Activated T-cell treated with anti-CD3 and anti-CD28 coated beads for 48 hours (primary cell): ENCODE data around the gene IFT22.
"Not testable (repeated sequence)": the region's sequence is repeated elsewhere in the genome, so short reads cannot be mapped to it uniquely, and the experiment has no call there.

Source experiments
- DNase-seq: peaks from one replicate; pipeline ENCODE4 v3.0.0-alpha.2; 2020; ENCODE audit warnings: low read depth

IFT22 gene

DNA sequence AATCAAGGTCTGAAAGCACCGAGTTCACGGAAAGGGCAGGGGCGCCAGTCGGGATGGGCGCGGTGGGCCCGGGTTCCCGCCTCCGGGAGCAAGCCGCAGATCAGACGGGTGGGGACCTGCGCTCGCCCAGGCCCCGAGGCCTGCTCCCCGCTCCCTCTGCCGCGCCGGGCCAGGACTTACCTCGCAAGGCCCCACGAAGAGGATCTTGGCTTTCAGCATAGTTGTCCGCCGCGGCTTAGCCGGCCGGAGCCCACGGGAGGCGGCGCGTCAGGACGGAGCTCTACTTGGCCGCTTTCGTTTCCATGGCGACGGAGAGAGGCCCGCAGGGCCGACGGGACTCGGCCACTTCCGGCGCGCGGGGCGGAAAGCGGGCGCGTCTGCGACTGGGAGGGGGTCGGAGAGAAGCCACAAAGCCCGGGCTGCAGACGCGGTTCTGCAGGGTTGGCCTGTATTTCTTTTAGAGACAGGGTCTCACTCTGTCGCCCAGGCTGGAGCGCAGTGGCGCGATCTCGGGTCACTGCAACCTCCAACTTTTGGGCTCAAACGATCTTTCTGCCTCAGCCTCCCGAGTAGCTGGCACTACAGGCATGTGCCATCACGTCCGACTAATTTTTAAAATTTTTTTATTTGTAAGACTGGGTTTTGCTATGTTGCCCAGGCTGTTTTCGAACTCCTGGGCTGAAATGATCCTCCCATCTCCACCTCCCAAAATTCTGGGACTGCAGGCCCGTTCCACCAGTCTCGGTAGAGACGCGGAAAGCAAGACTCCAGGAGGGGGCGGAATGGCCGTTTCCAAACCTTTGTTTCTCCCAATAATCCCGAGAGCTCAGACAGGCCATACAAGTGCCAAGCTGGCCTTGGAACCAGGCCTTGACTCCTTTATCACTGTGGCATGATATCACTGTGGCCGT is at the start of gene IFT22:
Gene IFT22 (minus strand): TSS at position 322 of the 911 bp plus-strand sequence. CDS start 103 bp downstream, at position 219.
- DNase-seq: peak; percentile 83

DNA sequence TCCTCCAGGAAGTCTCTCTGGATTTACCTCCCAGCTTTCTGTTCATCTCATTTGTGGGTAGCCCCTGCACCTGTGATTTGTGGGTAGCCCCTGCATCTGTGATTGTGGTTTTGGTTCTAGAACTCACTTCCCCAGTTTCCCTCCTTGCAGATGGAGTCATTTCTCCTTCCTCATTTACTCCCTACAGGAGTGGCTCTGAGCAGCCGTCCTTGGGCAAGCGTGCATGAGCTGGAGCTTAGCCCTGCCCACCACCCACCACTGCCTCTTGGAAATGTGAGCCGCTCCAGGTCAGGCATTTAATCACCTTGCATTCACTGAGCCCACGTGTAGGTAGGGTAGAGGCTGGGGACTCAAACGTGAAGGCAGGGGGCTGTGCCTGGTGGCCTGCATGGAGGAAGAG is 49.2 kb upstream of the IFT22 start:
- DNase-seq: no peak

DNA sequence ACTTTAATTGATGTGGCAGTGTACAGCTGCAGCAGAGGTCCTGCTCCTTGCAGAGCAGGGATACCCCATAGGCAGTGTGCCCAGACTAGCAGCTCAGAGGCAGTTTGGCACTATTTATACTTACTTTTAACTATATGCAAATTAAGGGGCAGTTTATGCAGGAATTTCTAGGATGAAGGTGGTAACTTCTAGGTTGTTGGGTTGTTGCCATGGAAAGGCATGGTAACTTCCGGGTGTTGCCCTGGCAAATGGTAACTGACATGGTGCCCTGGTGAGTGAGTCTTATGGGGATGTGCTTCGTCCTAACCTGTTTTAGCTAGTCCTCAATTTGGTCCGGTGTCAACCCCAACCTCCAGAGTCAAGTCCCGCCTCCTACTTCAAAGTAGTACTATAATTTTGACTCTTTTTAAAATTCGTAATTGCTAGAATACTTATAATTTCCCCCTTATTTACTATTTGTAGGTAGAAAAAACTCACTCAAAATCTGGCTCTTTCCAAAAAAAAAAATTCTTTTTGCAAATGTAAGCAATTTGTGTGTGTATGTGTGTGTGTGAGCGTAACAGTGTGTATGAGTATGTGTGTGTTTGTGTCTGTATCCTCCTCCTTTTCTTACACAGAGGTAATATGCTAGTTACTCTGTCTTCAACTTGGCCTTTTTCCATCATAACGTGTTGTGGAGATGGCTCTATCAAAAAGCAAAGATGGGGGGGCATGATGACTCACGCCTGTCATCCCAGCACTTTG is 47.0 kb upstream of the IFT22 start:
- DNase-seq: no peak

DNA sequence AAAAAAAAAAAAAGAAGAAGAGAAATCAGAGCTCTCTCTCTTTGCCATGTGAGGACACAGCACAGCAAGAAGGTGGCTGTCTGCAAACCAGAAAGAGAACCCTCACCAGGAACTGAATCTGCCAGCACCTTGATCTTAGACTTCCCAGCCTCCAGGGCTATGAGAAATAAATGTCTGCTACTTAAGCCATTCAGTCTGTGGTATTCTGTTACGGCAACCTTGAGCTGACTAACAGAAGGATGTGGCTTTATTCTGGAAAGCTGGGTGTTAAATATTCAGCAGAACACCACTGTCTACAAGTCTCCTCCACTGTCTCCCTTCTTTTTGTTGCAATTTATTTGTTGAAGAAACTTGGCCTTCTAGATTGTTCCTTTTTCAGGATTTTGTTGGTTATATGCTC is 46.1 kb upstream of the IFT22 start:
- no peak for DNase-seq

DNA sequence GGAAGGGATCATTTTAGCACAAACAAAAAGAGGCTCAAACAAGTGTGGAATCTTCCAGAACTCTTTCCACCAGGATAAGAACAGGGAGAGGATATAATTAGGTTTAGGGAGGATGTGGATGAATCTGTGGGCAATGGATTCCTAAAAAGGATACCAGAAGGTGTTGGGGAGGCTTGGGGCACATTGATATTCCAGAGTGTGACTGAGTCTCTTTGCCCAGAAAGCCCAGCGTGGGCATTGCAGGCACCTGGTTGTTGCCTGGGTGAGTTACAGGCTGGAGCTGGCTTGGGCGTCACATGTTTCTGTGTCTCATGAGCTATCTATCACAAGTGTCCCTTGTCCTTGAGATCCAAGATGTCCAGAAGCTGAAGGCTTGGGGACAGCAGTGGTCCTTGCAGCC is 44.3 kb upstream of the IFT22 start:
- DNase-seq: no peak

DNA sequence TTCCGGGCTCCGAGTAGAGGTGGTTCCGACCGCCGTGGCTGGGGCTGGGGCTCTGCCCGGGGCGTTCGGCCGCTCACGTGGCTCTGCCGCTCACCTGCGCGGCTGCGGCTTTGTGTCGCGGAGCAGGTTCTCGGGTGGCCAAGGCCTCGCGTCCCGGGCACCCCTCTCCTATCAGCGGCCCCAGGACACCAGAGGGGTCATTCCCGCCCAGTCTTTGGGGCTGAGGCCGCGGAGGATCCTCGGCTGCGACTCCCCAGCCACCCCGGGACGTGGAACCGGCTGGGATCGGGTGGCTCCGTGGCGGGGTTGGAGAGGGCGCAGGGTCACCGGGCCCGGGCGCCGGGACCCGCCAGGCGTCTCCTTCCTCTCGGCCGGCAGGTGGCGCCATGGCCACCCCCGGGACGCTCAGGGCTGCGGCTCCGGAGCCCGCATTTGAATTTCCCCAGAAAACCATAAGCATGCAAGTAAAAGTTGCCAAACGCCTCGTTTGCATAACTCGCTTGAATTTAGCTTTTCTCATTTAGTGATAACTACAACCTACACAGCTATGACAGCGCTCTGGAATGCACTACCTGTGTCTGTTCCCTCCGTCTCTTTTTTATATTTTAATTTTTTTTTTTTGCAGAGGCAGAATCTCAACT is 42.2 kb upstream of the IFT22 start:
- peak; percentile 69 for DNase-seq

DNA sequence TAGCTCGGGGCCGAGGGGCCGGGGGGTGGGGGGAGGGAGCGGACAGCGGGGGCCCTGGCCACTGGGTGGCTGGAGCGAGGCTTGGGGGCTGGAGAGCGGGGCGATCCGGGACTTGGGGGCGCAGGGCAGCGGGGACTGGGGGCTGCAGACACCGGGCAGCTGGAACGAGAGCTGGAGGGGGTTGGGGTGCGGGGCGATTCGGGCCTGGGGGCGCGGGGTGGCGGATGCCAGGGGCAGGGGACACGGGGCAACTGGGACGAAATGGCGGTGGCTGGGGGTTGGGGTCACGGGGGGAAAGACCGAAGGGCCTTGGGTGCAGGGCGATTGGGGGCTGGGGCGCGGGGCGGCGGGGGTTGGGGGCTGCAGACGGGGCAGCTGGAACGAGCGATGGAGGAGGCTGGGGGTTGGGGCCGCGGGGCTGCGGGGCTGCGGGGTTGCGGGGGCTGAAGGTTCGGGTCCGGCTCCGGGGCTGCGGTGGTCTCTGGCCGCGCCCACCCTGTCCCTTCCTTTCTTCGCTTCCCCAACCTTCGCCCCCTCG is 41.7 kb upstream of the IFT22 start:
- DNase-seq: no peak

DNA sequence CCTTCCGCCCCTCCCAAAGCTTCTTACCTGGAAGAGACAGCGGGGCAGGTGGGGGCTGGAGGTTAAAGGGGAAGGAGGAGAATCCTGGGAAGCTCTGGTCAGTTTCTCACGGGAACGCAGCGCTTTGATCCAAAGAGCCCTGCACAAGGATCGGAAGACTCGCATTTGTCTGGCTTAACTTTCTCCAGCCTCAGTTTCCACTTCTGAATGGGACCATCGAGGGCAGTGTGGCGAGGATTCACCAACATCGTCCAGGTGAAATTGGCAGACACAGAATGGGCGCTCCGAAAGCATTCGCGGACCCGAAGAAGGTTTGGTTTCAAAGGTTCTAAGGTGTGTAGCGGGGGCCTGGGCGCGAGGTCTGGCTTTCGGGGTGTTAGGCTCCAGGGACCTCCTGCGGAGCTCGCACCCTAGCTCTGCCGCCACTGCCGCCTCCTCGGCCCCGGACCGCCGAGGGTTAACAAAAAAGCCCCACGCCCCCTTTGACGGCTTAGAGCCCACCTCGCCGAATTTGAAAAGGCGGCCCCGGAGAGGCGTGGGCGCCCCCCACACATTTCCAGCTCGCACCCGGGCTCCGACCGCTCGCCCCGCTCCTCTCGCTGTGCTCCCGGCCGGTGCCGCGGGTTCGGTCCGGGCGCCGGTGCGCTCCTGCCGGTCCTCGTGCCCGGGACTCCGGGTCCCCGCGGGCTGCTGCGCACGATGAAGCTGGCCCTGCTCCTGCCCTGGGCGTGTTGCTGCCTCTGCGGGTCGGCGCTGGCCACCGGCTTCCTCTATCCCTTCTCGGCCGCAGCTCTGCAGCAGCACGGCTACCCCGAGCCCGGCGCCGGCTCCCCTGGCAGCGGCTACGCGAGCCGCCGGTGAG is 41.0 kb upstream of the IFT22 start, which contains the start of gene COL26A1:
Gene COL26A1 (plus strand): TSS at position 542 of the 862 bp plus-strand sequence. CDS start 158 bp downstream, at position 700.
- no peak for DNase-seq

DNA sequence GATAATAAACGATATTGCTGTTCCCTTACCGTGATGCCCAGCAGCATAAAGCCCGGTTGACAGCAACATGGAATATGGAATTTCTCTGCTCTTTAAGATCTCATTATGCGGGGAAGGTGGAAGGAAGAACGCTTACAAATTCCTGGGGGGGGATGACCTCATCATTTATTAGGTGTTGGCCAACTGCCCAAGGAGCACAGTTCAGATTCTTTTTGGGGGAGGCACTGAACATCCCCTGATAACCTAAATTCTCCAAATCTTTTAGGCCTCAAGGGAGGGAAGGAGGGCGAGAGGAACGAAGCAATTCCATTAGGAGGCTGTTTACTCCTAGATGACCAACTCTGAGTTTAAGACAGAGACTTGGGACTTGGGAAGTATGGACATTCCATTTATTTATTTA is 35.8 kb upstream of the IFT22 start:
- no peak for DNase-seq

DNA sequence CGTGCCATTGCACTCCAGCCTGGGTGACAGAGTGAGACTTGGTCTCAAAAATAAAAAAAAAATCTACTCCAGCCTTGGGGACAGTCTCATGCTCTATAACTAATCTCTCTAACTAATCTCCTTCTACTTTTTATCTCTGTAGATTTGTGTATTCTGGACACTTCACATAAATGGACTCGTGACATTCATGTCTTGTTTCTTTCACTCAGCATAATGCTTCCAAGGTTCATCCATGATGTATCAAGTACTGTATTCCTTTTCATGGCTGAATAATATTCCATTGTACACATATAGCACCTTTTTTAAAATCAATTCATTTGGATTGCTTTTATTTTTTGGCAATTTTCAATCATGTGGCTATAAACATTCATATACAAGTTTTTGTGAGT is 31.3 kb upstream of the IFT22 start:
- no peak for DNase-seq

DNA sequence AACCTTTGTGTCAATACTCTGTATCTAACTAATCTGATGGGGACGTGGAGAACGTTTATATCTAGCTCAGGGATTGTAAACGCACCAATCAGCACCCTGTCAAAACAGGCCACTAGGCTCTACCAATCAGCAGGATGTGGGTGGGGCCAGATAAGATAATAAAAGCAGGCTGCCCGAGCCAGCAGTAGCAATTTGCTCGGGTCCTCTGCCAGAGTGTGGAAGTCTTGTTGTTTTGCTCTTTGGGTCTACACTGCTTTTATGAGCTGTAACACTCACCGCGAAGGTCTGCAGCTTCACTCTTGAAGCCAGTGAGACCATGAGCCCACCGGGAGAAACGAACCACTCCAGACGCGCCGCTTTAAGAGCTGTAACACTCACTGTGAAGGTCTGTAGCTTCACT is 27.7 kb upstream of the IFT22 start:
- DNase-seq: not testable (repeated sequence)

DNA sequence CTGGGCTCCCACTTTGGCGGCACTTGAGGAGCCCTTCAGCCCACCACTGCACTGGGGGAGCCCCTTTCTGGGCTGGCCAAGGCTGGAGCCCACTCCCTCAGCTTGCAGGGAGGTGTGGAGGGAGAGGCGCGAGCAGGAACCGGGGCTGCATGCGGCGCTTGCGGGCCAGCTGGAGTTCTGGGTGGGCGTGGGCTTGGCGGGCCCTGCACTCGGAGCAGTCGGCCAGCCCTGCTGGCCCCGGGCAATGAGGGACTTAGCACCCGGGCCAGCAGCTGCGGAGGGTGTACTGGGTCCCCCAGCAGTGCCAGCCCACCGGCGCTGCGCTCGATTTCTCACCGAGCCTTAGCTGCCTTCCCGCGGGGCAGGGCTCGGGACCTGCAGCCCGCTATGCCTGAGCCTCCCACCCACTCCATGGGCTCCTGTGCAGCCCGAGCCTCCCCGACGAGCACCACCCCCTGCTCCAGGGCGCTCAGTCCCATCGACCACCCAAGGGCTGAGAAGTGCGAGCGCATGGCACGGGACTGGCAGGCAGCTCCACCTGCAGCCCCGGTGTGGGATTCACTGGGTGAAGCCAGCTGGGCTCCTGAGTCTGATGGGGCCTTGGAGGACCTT is 26.9 kb upstream of the IFT22 start:
- DNase-seq: not testable (repeated sequence)

DNA sequence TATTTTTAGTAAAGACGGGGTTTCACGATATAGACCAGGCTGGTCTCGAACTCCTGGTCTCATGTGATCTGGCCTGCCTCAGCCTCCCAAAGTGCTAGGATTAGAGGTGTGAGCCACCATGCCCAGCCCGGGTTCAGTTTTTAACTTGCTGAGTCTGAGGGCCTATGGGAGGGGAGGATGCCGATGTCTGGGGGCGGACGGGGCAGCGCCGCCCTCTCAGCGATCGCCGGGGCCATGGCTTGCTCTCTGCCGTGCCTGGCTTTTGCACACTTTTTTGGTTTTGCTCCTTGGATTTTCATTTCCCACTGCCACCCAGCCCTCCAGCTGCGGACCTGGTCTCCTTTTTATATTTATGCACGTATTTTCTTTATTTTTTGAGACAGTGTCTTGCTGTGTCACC is 25.9 kb upstream of the IFT22 start:
- DNase-seq: no peak

DNA sequence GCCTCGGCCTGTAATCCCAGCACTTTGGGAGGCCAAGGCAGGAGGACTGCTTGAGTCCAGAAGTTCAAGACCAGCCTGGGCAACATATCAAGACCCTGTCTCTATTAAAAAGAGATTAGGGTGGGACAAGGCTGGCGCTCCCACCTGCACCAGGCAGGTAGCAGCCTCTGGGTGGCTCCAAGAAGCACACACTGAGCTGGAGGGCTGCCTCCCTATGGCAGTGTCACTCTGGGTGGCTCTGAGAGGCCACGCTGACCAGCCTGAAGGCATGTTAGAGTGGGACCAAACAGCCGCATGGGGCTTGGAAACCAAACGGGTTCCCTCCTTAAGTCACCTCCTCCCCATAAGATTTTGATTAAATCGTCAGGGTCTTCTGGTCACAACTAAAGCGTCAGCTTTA is 21.3 kb upstream of the IFT22 start:
- no peak for DNase-seq

DNA sequence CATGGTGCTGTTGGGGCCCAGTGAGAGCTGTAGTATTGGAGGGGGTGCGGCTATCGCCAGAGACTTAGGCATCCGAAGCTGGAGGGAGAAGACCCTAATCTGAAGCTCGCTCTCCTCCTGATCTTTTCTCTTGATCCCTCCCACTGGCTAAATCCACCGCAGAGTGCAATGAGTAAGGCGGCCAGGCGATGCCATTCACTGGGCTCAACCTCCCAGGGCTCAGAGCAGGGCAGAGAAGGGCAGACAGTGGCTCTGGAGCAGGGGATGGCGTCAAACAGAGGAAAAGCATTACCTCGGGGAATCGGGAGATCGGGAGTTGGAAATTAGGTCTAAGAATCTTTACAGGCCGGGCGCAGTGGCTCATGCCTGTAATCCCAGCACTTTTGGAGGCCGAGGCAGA is 18.8 kb upstream of the IFT22 start:
- DNase-seq: no peak

DNA sequence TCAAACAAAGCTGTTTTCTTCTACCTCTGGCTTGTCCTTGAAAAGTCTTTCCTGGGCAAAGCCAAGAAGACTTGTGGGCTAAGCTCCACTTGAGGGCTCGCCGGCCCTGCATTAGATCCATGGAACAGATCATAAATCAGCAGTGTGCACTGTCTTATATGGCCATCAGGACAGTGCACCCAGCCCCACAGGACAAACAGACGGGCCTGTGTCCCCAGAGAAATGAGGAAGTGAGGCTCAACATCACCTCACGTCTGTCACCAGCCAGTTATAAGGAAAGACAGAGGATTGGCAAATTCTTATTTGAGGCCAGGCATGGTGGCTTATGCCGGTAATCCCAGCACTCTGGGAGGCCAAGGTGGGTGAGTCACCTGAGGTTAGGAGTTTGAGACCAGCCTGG is 12.3 kb upstream of the IFT22 start:
- no peak for DNase-seq

DNA sequence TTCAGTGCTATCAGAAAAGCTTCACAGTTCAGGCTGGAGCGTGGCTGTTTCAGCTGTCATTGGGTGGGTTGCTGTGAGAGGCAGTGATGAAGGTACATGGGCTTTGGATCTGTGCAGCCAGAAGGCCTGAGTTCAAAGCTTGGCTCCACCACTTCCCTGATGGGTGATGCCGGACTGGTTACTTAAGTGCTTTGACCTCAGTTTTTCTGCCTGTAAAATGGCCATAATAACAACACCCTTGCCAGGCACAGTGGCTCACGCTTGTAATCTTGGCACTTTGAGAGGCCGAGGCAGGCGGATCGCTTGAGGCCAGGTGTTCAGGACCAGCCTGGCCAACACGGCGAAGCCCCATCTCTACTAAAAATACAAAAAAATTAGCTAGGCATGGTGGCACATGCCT is 10.4 kb upstream of the IFT22 start:
- no peak for DNase-seq

DNA sequence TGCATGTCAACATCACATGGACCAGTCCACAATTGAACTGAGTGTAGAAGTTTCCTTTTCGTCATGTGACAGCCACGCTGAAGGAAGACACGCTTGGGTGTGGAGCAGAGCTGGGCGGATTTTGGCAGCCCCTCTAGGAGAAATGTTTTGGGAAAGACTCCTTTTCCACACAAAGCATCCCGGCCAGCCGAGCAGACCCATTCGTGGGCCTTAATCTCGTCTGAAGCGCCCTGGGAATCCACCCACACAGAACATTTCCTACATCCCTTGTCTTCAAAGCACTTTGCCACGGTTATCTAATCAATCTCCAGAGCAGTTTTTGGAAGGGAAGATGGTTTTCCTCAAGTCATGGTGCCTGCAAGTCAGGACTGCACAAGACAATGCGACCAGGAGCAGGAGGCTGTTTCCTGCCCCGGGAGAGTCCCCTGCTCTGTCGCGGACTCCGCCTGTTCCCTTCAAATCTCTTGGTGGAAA is 8.4 kb upstream of the IFT22 start:
- no peak for DNase-seq

DNA sequence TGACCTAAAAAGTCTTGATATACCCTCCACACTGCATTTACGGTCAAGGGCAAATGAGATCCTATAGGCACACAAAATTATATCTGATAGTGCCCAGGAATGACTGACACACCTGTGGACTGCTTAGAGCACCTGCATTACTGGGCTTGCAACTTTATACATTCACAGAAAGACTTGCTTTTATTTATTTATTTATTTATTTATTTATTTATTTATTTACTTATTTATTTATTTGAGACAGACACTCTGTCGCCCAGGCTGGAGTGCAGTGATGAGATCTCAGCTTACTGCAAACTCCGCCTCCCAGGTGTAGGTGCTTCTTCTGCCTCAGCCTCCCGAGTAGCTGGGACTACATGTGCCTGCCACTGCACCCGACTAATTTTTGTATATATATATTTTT is 6.5 kb upstream of the IFT22 start:
- no peak for DNase-seq

DNA sequence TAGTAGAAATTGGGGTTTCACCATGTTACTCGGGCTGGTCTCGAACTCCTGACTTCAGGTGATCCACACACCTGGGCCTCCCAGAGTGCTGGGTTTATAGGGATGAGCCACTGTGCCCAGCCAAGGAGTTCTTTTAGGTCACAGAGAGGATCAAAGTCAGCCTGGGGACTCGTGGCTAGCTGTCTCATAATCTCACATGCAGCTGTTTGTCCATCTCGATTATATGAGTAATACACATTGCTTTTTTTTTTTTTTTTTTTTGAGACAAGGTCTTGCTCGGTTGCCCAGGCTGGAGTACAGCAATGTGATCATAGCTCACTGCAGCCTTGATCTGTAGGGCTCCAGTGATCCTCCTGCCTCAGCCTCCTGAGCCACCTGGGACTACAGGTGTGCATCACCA is 2.2 kb downstream of the IFT22 start:
- no peak for DNase-seq

DNA sequence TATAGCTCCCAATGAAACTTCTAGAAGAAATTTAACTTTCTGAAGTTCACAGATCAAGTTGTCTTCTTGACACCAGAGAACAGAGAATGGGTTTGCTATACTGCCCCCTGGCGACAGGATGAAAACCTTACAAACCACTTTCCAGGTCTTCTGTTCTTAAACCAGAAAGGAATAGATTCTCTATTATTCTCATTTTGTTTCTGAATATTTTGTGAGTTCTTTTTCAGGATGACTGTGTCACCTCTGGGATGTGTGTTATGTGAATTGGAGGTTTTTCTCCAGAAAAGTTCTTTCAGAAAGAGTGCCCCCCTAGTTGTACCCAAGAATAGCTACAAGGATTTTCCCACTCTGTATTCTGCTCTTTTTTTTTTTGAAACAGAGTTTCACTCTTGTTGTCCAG is 6.3 kb downstream of the IFT22 start:
- peak; percentile 41 for DNase-seq
